T47D (cell line): ENCODE data around the gene SMURF1.
A peak's percentile ranks its signal among the peaks of the same experiment; 100 is the strongest.

Source experiments
- DNase-seq, 2 experiments: peaks; one replicate each; pipeline versions ENCODE4 v3.0.0 to v3.0.0-alpha.2; 2011 to 2012; ENCODE audit warnings: low read depth in 1 of 2, low spot score in 1 of 2
- JUND ChIP-seq: IDR thresholded peaks from 2 replicates; pipeline ENCODE4 v1.6.1; 2012; ENCODE audit warnings: low read depth
- in situ Hi-C: cut with HindIII; loops from 2 replicates; pipeline ENCODE4 v1.10.0; 2016; ENCODE audit warnings: low sequenced_read_pairs, low pct_unique_long_range_greater_than_20kb

The SMURF1 gene

DNA sequence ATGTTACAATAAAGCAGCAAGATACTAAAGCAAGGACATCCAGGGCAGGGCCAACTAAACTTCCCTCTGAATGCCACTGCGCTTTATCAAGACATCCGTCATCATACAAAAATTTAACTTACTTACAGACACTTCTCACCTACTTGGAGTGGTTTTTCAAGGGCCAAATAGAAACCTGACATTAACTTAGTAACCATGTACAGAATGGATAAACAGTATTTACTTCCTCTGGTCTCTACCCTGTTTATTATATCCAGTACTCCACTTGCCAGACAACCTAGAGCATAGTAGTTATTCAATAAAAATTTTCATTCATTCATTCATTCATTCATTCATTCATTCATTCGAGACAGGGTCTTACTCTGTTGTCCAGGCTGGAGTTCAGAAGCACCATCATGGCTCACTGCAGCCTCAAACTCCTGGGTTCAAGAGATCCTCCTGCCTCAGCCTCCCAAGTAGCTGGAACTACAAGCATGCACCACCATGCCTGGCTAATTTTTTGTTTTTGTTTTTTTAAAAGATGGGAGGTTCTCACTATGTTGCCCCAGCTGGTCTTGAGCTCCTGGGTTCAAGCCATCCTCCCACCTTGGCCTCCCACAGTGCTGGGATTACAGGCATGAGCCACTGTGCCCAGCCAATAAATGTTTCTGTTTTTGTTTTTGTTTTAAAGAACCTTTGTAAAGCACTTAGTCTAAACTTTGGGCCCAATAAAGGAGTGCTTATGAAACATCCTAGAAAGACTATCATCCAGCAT is 19.0 kb downstream of the SMURF1 start:
- no peak for DNase-seq
- no peak for TF ChIP-seq JUND
- in situ Hi-C loops: no loop called here

DNA sequence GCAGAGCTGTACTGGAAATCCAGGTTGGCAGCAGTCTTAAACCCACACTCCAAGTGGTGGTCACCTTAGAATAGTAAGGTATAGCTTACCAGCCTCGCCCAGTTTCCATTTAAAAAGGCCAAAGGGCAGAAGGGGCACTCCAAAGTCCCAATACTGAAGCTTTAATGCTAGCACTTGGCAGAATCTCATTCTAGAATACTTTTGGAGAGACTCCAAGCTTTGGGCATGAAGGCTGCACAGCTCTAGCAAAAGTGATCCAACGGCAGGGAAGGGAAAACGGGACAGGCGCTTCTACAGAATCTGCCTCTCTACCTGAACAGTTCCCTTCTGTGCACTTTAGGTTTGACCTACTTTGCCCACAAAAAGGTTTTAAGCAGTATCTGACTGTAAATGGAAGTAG is 19.7 kb downstream of the SMURF1 start:
- no peak for TF ChIP-seq JUND
- DNase-seq: no peak
- in situ Hi-C loops: no loop called here

DNA sequence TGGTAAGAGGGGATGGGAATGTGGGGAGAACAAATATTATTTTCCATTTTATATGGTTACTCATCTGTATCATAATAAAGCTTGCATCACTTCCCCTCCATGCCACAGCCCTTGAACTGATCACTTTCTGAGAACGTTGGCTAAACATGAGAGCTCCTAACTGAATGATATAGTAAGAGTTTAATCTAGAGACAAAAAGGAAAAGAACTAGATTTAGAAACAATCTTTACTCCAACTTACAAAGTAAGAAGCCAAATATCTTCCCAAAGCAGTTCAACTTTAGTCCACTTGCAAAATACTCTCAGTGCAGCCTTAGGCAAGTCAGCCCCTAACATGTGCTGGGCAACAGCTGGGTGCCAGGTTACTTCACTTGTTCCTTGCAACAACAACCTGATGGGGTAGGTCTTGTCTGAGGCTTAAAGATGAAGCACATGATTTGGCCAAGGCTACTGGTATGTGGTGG is 20.3 kb downstream of the SMURF1 start:
- in situ Hi-C loops: no loop called here
- peak in 1 of 2 experiments; percentile 38 for DNase-seq
- TF ChIP-seq JUND: no peak

DNA sequence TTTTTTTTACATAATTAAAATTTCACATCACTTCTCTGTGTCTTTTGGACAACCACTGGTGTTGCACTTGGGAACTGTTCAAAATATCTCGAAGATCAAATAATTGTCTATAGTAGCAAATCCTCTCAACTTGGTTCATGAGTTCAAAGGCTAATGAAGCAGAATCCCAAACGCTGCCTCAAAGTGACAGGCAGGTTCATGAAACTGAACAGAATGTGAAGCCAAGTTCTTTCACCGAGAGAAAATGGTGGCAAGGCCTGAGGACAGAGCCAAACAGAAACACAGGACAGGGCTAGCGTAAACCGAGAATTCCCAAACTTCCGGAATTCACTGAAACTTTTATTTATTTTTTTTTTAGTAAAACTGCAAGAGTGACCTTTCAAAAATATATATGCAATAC is 21.1 kb downstream of the SMURF1 start:
- in situ Hi-C loops: no loop called here
- DNase-seq: no peak
- TF ChIP-seq JUND: no peak

- DNase-seq: no peak
- TF ChIP-seq JUND: no peak
- in situ Hi-C loops: no loop called here
Measured at GRCh38 chr7:99121496-99122021, 22.3 kb downstream of the SMURF1 start.

GRCh38 chr7:99120916-99121315 is 23.0 kb downstream of the SMURF1 start:
- DNase-seq: no peak
- in situ Hi-C loops: no loop called here
- no peak for TF ChIP-seq JUND

GRCh38 chr7:99120501-99120900 is 23.4 kb downstream of the SMURF1 start:
- in situ Hi-C loops: no loop called here
- DNase-seq: no peak

GRCh38 chr7:99118077-99118476 is 25.8 kb downstream of the SMURF1 start:
- no peak for DNase-seq
- in situ Hi-C loops: no loop called here

More at GRCh38 chr7:99120501-99120900, 23.4 kb downstream of the SMURF1 start:
- TF ChIP-seq JUND: no peak

DNA sequence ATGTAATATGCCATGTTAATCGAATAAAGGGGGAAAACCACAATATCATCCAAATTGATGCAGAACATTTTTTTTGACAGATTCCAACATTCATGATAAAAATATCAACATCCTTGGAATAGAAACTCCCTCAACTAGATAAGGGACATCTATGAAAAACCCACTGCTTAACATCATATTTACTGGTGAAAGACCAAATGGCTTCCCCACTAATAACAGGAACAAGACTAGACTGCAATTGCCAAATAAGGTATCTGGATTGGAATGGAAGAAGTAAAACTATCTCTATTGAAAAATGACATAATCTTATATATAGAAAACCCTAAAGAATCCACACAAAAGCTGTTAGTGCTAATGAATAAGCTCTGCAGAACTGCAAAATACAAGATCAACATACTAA is 27.8 kb downstream of the SMURF1 start:
- DNase-seq: no peak
- in situ Hi-C loops: no loop called here
- no peak for TF ChIP-seq JUND

More at GRCh38 chr7:99118077-99118476, 25.8 kb downstream of the SMURF1 start:
- no peak for TF ChIP-seq JUND

- in situ Hi-C loops: no loop called here
- TF ChIP-seq JUND: no peak
- DNase-seq: no peak
Measured at GRCh38 chr7:99115379-99115778, 28.5 kb downstream of the SMURF1 start.

DNA sequence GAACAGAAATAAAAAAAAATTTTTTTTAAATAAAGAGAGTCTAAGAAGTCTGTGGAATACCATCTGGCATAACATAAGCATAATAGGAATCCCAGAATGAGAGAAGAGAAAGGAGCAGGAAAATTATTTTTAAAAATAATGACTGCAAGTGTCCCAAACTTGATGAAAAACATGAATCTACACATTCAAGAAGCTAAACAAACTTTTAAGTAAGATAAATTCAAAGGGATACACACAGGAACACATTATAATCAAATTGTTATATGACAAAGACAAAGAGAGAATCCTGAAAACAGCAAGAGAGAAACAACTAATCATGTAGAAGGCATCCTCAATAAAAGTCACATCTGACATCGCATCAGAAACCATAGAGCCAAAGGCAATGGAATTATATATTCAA is 30.9 kb downstream of the SMURF1 start:
- TF ChIP-seq JUND: no peak
- DNase-seq: no peak
- in situ Hi-C loops: no loop called here

DNA sequence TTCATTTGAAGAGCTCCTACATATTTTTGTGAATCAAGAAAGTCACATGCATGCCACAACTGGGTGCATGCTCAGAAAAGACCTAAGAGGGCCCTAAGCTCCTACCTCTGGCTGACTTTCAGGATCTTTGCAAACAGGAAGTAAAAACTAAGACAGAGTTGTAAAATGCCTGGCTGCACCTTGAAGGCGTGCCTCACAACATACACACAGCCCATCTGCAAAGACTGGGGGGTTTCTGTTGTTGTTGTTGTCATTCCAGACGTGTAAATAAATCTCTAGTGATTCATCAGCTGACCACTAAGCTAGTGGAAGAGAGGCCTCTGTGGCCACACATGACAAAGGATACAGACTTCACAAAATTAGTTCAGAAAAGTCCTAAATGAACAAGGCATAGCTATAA is 31.8 kb downstream of the SMURF1 start:
- TF ChIP-seq JUND: no peak
- DNase-seq: no peak
- in situ Hi-C loops: no loop called here

DNA sequence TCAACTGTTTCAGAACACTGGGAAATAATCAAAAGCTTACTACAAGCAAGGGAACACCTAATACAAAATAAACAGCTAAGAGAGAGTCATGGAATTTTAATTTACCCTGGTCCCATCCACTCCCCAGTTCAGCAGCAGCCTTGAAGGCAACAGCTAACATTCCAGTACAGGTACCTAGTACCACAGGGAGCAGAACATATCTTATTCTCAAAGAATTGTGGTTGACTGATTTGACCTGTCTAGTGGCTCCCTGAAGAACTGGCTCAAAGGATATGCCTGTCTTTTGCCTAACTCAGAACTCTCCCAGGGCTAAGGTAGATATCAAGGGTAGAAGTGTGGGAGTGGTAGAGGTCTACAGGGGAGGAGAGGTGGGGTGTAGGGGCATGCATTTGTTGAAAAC is 32.3 kb downstream of the SMURF1 start:
- in situ Hi-C loops: no loop called here
- TF ChIP-seq JUND: no peak
- no peak for DNase-seq
